NCI-H2171 treated with DMSO at 0.1 percent for 48 hours (cell line): ENCODE data around the gene SLC27A1.
"Not testable (repeated sequence)": the region's sequence is repeated elsewhere in the genome, so short reads cannot be mapped to it uniquely, and the experiment has no call there.

Source experiments
- DNase-seq: peaks from one replicate; lab custom pipeline; 2025; lab: John Stamatoyannopoulos, UW

SLC27A1 gene

GRCh38 chr19:17456127-17456526 lies 14.2 kb upstream of the SLC27A1 start:
- no peak for DNase-seq

DNA sequence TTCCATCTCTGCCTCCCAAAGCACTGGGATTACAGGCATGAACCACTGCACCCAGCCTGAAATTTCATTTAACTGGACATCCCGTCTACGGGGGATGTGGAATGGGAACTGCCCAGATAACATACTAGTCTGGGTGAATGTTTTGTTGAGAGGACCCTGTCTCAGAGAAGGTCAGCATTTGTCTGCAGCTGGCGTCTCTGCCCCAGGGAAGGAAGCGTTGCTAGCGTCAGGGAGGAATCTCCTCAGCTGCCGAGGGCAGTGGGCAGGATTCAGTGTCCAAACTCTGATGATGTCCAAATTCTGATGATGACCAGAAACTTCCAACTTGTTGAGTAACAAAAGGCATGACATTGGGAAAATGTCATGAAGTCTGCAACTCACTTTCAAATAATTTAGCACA lies 12.7 kb upstream of the SLC27A1 start:
- no peak for DNase-seq

- no peak for DNase-seq
These were observed 11.4 kb upstream of the SLC27A1 start for GRCh38 chr19:17458970-17459369.

DNA sequence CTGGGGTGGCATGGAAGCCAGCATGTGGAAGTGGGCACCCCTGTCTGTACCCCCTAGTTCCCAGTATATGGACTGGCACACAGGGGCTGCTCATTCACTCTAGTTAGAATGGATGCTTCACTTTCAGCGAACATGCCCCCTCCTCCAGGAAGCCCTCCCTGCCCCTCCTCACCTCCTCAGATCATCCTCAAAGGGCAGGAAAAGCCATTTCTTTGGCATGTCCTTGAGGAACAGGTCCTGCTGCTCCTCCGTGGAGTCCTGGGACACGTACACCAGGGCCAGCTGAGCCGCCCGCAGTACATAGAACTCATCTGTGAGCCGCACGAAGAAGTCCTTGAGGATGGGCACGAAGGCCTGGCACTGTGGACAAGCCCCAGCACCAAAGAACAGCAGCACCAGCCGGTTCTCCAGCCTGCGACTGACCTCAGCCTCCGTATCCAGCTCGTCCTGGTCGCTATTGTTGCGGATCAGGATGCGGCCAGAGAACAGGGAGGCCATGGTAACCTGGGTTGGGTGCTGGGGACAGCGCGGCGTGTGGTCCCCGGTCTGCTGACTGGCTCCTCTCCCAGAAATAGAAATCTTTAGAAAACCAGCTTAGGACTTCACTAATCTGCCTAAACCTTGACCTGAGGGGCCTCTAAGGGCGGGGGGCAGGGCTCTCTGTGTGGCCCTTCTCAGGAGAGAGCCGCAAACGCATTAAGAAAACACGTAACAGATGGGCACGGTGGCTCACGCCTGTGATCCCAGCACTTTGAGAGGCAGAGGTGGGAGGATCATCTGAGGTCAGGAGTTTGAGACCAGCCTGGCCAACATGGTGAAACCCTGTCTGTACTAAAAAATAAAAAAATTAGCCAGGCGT lies 9.7 kb upstream of the SLC27A1 start, which contains the start of gene NXNL1:
Gene NXNL1, minus strand, starts transcription at position 555 of the 859 bp plus-strand sequence. Its CDS starts 57 bp downstream, at position 498.
- DNase-seq = no peak

- DNase-seq = no peak
These were observed 3.9 kb upstream of the SLC27A1 start for GRCh38 chr19:17466487-17466850.

DNA sequence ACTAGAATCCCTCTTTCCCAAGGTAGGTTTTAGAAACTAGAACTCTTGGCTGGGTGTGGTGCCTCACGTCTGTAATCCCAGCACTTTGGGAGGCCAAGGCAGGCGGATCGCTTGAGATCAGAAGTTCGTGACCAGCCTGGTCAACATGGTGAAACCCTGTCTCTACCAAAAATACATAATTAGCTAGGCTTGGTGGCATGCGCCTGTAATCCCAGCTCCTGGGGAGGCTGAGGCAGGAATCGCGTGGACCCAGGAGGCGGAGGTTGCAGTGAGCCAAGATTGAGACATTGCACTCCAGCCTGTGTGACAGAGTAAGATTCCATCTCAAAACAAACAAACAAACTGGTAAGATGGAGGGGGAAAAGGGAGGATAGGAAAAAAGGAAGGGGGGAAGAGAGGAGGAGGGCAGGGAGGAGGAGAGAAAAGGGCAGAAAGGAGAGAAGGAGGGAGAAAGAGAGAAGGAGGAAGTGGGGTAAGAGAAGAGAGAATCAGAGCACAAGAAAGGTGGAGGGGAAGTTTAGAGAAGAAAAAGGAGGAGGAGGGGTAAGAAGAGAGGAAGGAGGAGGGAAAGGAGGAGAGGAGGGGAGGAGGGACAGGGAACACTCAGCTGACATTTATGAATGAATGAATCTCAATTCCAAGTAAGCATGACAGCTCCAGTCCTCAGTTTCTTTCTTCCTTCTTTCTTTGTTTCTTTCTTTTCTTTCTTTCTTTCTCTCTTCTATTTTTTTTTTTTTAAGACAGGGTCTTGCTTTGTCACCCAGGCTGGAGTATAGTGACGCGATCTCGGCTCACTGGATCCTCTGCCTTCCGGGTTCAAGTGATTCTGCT lies 2.6 kb upstream of the SLC27A1 start:
- DNase-seq = no peak

DNA sequence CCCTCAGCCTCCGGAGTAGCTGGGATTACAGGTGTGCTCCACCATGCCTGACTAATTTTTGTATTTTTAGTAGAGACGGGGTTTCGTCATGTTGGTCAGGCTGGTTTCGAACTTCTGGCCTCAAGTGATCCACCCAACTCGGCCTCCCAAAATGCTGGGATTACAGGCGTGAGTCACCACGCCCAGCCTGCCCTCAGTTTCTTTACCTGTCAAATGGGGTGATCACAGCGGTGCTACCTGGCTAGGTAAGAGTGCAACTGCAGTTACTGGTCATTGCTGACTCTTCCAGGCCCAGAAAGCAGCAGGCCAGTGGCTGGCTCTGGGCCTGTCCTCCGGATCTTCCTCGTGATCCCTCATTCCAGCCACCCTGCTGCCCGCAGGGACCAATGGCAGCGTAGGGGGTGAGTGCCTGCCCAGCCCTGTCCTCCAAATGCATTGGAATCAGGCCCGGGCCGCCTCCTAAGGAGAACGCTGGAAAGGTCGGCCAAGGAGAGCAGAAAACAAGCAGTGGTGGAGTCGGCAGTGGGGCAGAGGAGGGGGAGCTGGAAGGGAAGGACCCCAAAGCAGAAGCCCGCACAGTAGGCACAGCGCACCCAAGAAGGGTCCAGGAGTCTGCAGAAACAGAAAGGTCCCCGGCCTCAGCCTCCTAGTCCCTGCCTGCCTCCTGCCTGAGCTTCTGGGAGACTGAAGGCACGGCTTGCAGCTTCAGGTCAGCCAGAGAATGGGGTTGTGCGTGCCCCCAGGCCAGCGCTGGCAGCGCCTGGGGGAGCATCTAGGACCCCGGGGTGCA lies 1.8 kb upstream of the SLC27A1 start:
- DNase-seq = no peak

GRCh38 chr19:17469092-17469480 lies 1.2 kb upstream of the SLC27A1 start:
- DNase-seq = no peak

DNA sequence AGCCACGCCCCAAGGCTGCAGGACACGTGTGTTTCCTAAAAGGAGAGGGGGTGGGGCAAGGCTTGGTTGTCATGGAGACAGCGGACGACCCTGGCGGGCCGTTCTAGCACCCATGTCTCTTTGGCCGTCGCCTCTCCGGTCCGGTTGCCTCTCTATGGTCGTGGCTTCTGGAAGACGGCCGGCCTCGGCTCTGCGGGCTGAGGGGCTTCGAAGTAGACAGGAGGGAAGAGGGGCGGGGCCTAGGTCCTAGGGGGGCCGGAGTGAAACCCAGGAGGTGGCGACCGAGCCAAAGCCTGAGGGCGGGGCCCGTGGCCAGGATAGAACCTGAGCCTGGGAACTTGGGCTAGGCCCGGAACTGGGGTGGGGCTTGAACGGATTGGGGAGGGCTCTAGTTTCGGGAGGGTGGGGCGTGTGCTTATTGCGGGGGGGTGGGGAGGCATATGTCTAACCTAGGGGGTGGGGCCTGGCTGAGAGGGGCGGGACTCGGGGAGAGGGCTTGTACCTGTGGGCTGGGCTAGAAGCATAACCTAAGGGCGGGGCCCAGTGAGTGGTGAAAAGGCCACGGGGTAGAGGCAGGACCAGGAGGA lies 750 bp upstream of the SLC27A1 start:
- DNase-seq = peak; percentile 97

- peak; percentile 40 for DNase-seq
These were observed 1.2 kb downstream of the SLC27A1 start for GRCh38 chr19:17471410-17472125.

GRCh38 chr19:17473041-17473440 lies 2.7 kb downstream of the SLC27A1 start:
- peak; percentile 70 for DNase-seq

DNA sequence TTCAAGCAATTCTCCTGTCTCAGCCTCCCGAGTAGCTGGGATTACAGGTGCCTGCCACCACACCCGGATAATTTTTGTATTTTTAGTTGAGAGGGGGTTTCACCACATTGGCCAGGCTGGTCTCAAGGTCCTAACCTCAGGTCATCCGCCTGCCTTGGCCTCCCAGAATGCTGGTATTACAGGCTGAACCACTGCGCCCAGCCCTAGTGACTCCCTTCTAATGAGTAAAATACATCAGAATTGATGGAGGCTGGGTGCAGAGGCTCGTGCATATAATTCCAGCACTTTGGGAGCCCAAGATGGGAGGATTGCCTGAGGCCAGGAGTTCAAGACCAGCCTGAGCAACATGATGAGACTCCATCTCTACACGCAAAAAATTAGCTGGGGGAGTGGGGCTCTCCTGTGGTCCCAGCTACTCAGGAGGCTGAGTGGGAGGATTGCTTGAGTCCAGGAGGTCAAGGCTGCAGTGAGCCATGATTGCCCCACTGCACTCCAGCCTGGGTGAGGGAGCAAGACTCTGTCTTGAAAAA lies 4.8 kb downstream of the SLC27A1 start:
- DNase-seq = not testable (repeated sequence)

- DNase-seq = no peak
These were observed 5.3 kb downstream of the SLC27A1 start for GRCh38 chr19:17475541-17476115.

DNA sequence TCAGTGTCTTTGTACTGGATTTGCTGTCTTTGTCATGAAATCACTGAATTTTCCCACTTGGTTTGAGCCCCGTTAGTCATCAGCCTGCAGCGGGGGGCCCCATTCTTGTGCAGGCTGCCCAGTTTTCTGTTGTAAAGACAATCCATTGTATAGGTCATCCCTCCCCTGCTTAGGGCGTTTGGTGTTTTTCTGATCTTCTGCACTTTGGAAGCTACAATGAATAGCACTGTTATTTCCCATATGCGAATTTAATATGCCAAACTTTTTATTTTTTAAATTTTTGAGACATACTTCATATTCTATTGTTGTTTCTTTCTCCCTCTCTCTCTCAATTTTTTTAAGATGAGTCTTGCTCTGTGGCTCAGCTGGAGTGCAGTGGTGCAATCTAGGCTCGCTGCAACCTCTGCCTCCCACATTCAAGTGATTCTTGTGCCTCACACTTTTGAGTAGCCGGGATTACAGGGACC lies 9.0 kb downstream of the SLC27A1 start:
- DNase-seq = no peak

DNA sequence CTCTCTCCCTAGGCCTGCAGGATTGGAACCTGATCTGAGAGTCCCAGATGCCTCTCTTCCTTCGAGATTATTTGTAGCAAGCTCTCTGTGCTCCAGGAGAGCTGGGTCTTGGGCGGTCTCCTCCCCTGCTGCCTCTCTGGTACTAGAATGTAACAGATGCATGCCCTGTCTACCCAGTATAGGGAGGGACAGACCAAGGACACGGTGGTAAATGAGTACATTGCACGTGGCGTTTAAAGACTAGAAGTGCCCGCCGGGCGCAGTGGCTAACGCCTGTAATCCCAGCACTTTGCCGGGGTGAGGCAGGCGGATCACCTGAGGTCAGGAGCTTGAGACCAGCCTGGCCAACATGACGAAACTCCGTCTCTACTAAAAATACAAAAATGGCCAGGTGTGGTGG lies 11.7 kb downstream of the SLC27A1 start:
- DNase-seq = no peak

- DNase-seq = no peak
These were observed 12.7 kb downstream of the SLC27A1 start for GRCh38 chr19:17482877-17483604.

DNA sequence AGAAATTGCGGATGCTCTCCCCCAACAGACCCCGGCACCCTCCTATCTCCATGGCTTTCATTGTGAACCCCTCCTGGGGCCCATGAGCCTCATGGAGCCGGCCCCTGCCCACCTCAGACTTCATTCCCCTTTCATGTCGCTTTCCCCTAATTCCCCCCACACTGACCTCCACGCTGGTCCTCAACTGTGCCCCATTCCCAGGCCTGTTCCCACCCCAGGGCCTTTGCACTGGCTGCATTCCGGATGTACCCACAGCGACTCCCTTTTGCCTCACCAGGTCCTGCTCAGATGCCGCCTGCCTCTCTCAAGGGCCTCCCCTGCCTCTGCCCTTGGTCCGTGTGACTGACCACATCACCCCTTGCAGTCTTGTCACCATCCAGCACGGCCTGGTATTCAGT lies 13.3 kb downstream of the SLC27A1 start:
- DNase-seq = no peak

DNA sequence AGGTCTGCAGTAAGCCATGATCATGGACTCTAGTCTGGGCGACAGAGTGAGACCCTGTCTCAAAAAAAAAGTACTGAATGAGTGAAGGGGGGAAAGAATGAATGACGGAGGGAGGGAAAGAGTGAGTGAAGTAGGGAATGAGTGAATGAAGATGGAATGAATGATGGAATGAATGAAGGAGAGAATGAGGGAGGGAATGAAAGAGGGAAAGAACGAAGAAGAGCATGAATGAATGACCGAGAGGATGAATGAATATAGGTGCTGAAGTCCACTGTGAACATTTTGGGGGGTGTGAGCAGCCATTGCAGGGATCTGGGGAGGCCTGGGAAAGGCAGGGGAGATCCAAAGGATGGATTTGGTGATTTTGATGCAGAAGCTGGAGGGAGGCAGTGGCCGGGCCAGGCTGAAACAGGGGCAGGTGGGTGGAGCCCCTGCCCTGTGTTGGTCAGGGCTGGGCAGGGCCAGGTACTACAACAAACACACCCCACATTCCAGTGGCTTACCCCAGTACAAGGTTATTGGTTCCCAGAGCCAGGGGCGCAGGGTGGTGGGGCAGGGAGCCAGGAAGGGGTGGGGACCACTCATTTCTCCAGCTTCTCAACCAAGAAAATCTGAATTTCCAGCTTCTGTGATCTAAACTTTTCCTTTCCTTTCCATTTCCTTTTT lies 14.3 kb downstream of the SLC27A1 start:
- DNase-seq = no peak

- DNase-seq = no peak
These were observed 16.4 kb downstream of the SLC27A1 start for GRCh38 chr19:17486545-17487240.
